ENCODE data around the gene CSRP1. TPM values are rescaled to one million over a fixed set of nuclear protein-coding genes. Genes with fewer than 3 reads are reported as not detected.
A peak's percentile ranks its signal among the peaks of the same experiment; 100 is the strongest.

The CSRP1 gene
- total RNA-seq, 6 experiments from 2014 or later, result 540 to 614 (median 577) TPM

- TF ChIP-seq CTCF (IDR thresholded peaks at IDR 0.05), result no peak
- H3K4me1 Mint-ChIP-seq (ENCODE audit: low read depth), result peaks cover 48% of the 10 kb centered on the region
Measured at GRCh38 chr1:201448990-201449389, 57.9 kb downstream of the CSRP1 start.

GRCh38 chr1:201447903-201448871, 58.7 kb downstream of the CSRP1 start:
- Mint-ChIP-seq H3K27me3 (ENCODE audit: insufficient read depth) (peaks cover 11% of the 10 kb centered on the region), H3K27ac (no peak overlapping the region; the same call in 1 of the 2 replicates), H3K4me1 (ENCODE audit: low read depth) (peaks cover 45% of the 10 kb centered on the region), H3K4me3 (no peak overlapping the region), H3K36me3 (ENCODE audit: low read depth) (no peaks in the 10 kb centered on the region; the same call in 1 of the 2 replicates), H3K9me3 (no peaks in the 10 kb centered on the region)
- TF ChIP-seq CTCF (IDR thresholded peaks at IDR 0.05), result peak; percentile 94
- DNase-seq, result peak; percentile 41

More at GRCh38 chr1:201448990-201449389, 57.9 kb downstream of the CSRP1 start:
- H3K4me3 Mint-ChIP-seq, result no peak overlapping the region
- DNase-seq, result no peak
- H3K27ac Mint-ChIP-seq, result no peak overlapping the region
- H3K36me3 Mint-ChIP-seq (ENCODE audit: low read depth), result no peaks in the 10 kb centered on the region; the same call in 1 of the 2 replicates
- peaks cover 4% of the 10 kb centered on the region for H3K27me3 Mint-ChIP-seq (ENCODE audit: insufficient read depth)
- H3K9me3 Mint-ChIP-seq, result no peaks in the 10 kb centered on the region

GRCh38 chr1:201445310-201445709, 61.6 kb downstream of the CSRP1 start:
- H3K36me3 Mint-ChIP-seq (ENCODE audit: low read depth), result peaks cover 5% of the 10 kb centered on the region
- no peak for TF ChIP-seq CTCF (IDR thresholded peaks at IDR 0.05)
- H3K4me3 Mint-ChIP-seq, result no peak overlapping the region
- peaks cover 5% of the 10 kb centered on the region for H3K9me3 Mint-ChIP-seq
- DNase-seq, result no peak
- no peak overlapping the region for H3K27ac Mint-ChIP-seq
- peaks cover 27% of the 10 kb centered on the region for H3K4me1 Mint-ChIP-seq (ENCODE audit: low read depth)
- H3K27me3 Mint-ChIP-seq (ENCODE audit: insufficient read depth), result peaks cover 13% of the 10 kb centered on the region

GRCh38 chr1:201444792-201445191, 62.1 kb downstream of the CSRP1 start:
- Mint-ChIP-seq H3K27ac (no peak overlapping the region), H3K27me3 (ENCODE audit: insufficient read depth) (peaks cover 13% of the 10 kb centered on the region), H3K4me3 (no peak overlapping the region), H3K9me3 (peaks cover 5% of the 10 kb centered on the region), H3K36me3 (ENCODE audit: low read depth) (peaks cover 5% of the 10 kb centered on the region), H3K4me1 (ENCODE audit: low read depth) (peaks cover 22% of the 10 kb centered on the region)
- TF ChIP-seq CTCF (IDR thresholded peaks at IDR 0.05), result no peak
- DNase-seq, result no peak

- TF ChIP-seq CTCF (IDR thresholded peaks at IDR 0.05), result no peak
Measured at GRCh38 chr1:201443747-201444146, 63.2 kb downstream of the CSRP1 start.

More at GRCh38 chr1:201443747-201444146, 63.2 kb downstream of the CSRP1 start:
- peaks cover 21% of the 10 kb centered on the region for H3K4me1 Mint-ChIP-seq (ENCODE audit: low read depth)
- peaks cover 5% of the 10 kb centered on the region for H3K36me3 Mint-ChIP-seq (ENCODE audit: low read depth)
- no peak overlapping the region for H3K4me3 Mint-ChIP-seq
- H3K27ac Mint-ChIP-seq, result no peak overlapping the region
- H3K27me3 Mint-ChIP-seq (ENCODE audit: insufficient read depth), result peaks cover 13% of the 10 kb centered on the region
- DNase-seq, result no peak
- H3K9me3 Mint-ChIP-seq, result peaks cover 5% of the 10 kb centered on the region
